ENCODE results near the gene GLI2.

GLI2 gene

GRCh38 chr2:120732506-120733237 lies 3.0 kb upstream of the GLI2 start:
- Histone ChIP-seq H4K20me1 (peaks cover 0 to 27% (median 14%) of the 10 kb centered on the region in 11 experiments; a peak in 17 of 22 replicates), H3K36me3 (no peaks in the 10 kb centered on the region), H3K9ac (no peak overlapping the region), H3K27me3 (peaks cover 46 to 56% (median 54%) of the 10 kb centered on the region in 11 experiments), H3K27ac (no peak overlapping the region), H3K4me1 (peaks cover 11 to 22% (median 18%) of the 10 kb centered on the region in 10 experiments; a peak in 19 of 20 replicates), H3K9me3 (replicated peaks in 1 of 11) (peaks cover 0 to under 1% (median 0%) of the 10 kb centered on the region in 11 experiments; a peak in 1 of 22 replicates), H3K4me2 (peak overlapping the region in 3 of 11 experiments; percentile 17 to 44 (median 28); a peak in 3 of 22 replicates), H3K4me3 (no peak overlapping the region)
- TF ChIP-seq Cebpa-rat (IDR thresholded peaks at IDR 0.05): no peak

GRCh38 chr2:120733238-120733932 lies 2.3 kb upstream of the GLI2 start:
- Histone ChIP-seq H3K36me3 (no peaks in the 10 kb centered on the region), H3K27me3 (peaks cover 53 to 63% (median 61%) of the 10 kb centered on the region in 11 experiments), H3K4me2 (no peak overlapping the region), H4K20me1 (peaks cover 0 to 34% (median 18%) of the 10 kb centered on the region in 11 experiments; a peak in 17 of 22 replicates), H3K4me3 (no peak overlapping the region), H3K9me3 (replicated peaks in 1 of 11) (no peaks in the 10 kb centered on the region), H3K27ac (no peak overlapping the region), H3K4me1 (peaks cover 11 to 22% (median 18%) of the 10 kb centered on the region in 10 experiments; a peak in 19 of 20 replicates), H3K9ac (no peak overlapping the region)
- no peak for TF ChIP-seq Cebpa-rat (IDR thresholded peaks at IDR 0.05)

- TF ChIP-seq Cebpa-rat (IDR thresholded peaks at IDR 0.05): no peak
- H3K4me2 ChIP-seq: peak overlapping the region; percentile 92 to 100 (median 99); a peak in 21 of 22 replicates
- H3K4me3 ChIP-seq: peak overlapping the region in 9 of 10 experiments; percentile 54 to 72 (median 65); a peak in 11 of 20 replicates
- no peak overlapping the region for H3K9ac ChIP-seq
- H4K20me1 ChIP-seq: peaks cover 0 to 44% (median 26%) of the 10 kb centered on the region in 11 experiments; a peak in 17 of 22 replicates
- no peaks in the 10 kb centered on the region for H3K36me3 ChIP-seq
- no peaks in the 10 kb centered on the region for H3K9me3 ChIP-seq (replicated peaks in 1 of 11)
- peaks cover 70 to 80% (median 78%) of the 10 kb centered on the region in 11 experiments for H3K27me3 ChIP-seq
- H3K4me1 ChIP-seq: peaks cover 11 to 22% (median 18%) of the 10 kb centered on the region in 10 experiments; a peak in 19 of 20 replicates
- no peak overlapping the region for H3K27ac ChIP-seq
These were observed 577 bp upstream of the GLI2 start for GRCh38 chr2:120734930-120735651.

GRCh38 chr2:120736202-120736623 lies 545 bp downstream of the GLI2 start:
- no peak for TF ChIP-seq Cebpa-rat (IDR thresholded peaks at IDR 0.05)
- Histone ChIP-seq H4K20me1 (peaks cover 0 to 50% (median 26%) of the 10 kb centered on the region in 11 experiments; a peak in 17 of 22 replicates), H3K9me3 (replicated peaks in 1 of 11) (no peaks in the 10 kb centered on the region), H3K9ac (peak overlapping the region; percentile 17 to 69 (median 52); a peak in 20 of 22 replicates), H3K27ac (no peak overlapping the region), H3K36me3 (no peaks in the 10 kb centered on the region), H3K4me2 (peak overlapping the region; percentile 92 to 100 (median 99)), H3K4me1 (peaks cover 11 to 25% (median 18%) of the 10 kb centered on the region in 10 experiments; a peak in 19 of 20 replicates), H3K27me3 (peaks cover 81 to 91% (median 89%) of the 10 kb centered on the region in 11 experiments), H3K4me3 (peak overlapping the region; percentile 54 to 72 (median 64))

- TF ChIP-seq Cebpa-rat (IDR thresholded peaks at IDR 0.05): no peak
- H3K36me3 ChIP-seq: no peaks in the 10 kb centered on the region
- H4K20me1 ChIP-seq: peaks cover 0 to 50% (median 26%) of the 10 kb centered on the region in 11 experiments; a peak in 17 of 22 replicates
- H3K4me1 ChIP-seq: peaks cover 11 to 25% (median 18%) of the 10 kb centered on the region in 10 experiments; a peak in 19 of 20 replicates
- H3K27me3 ChIP-seq: peaks cover 87 to 97% (median 95%) of the 10 kb centered on the region in 11 experiments
- peak overlapping the region; percentile 54 to 72 (median 64) for H3K4me3 ChIP-seq
- no peak overlapping the region for H3K27ac ChIP-seq
- no peaks in the 10 kb centered on the region for H3K9me3 ChIP-seq (replicated peaks in 1 of 11)
- H3K4me2 ChIP-seq: peak overlapping the region; percentile 92 to 100 (median 99)
- peak overlapping the region in 10 of 11 experiments; percentile 17 to 69 (median 50); a peak in 13 of 22 replicates for H3K9ac ChIP-seq
These were observed 1.1 kb downstream of the GLI2 start for GRCh38 chr2:120736624-120737339.

- Histone ChIP-seq H3K36me3 (no peaks in the 10 kb centered on the region), H3K4me2 (peak overlapping the region; percentile 92 to 100 (median 99)), H3K4me3 (peak overlapping the region in 9 of 10 experiments; percentile 57 to 72 (median 65); a peak in 13 of 20 replicates), H3K9me3 (replicated peaks in 1 of 11) (no peaks in the 10 kb centered on the region), H3K4me1 (peaks cover 9 to 22% (median 16%) of the 10 kb centered on the region in 10 experiments; a peak in 19 of 20 replicates), H3K27me3 (peaks cover 94 to 100% (median 100%) of the 10 kb centered on the region in 11 experiments), H3K27ac (no peak overlapping the region), H4K20me1 (peaks cover 0 to 50% (median 26%) of the 10 kb centered on the region in 11 experiments; a peak in 17 of 22 replicates), H3K9ac (0 out of 22 replicates have a peak overlapping the region, but pooled peaks of 1 of the 11 experiments have one; percentile 1)
- TF ChIP-seq Cebpa-rat (IDR thresholded peaks at IDR 0.05): no peak
These were observed 1.9 kb downstream of the GLI2 start for GRCh38 chr2:120737340-120738101.

- Histone ChIP-seq H3K4me1 (peaks cover 7 to 21% (median 15%) of the 10 kb centered on the region in 10 experiments; a peak in 18 of 20 replicates), H3K27ac (no peak overlapping the region)
These were observed 2.4 kb downstream of the GLI2 start for GRCh38 chr2:120738117-120738516.

More at GRCh38 chr2:120738117-120738516, 2.4 kb downstream of the GLI2 start:
- no peaks in the 10 kb centered on the region for H3K36me3 ChIP-seq
- peaks cover 93 to 100% (median 99%) of the 10 kb centered on the region in 11 experiments for H3K27me3 ChIP-seq
- H3K4me2 ChIP-seq: no peak overlapping the region
- H4K20me1 ChIP-seq: peaks cover 0 to 50% (median 26%) of the 10 kb centered on the region in 11 experiments; a peak in 17 of 22 replicates
- H3K9ac ChIP-seq: no peak overlapping the region
- TF ChIP-seq Cebpa-rat (IDR thresholded peaks at IDR 0.05): no peak
- no peaks in the 10 kb centered on the region for H3K9me3 ChIP-seq (replicated peaks in 1 of 11)
- no peak overlapping the region for H3K4me3 ChIP-seq
